ENCODE measurements around the gene TCF4. TPM values are rescaled to one million over a fixed set of nuclear protein-coding genes. Genes with fewer than 3 reads are reported as not detected.
A peak's percentile ranks its signal among the peaks of the same experiment; 100 is the strongest.

Gene TCF4
- total and polyA plus RNA-seq, 2 experiments from 2014 or later, result 77.7 to 89.2 TPM

- TF ChIP-seq ZNF462 (CRISPR knock-in tag; IDR thresholded peaks at IDR 0.05) (no peak), ZNF114 (CRISPR knock-in tag; IDR thresholded peaks at IDR 0.05) (no peak), NANOG (IDR thresholded peaks at IDR 0.05; ENCODE audit: borderline replicate concordance) (no peak)
Observed at GRCh38 chr18:55511277-55511676, 76.7 kb downstream of the TCF4 start (continued).

- ATAC-seq, result peak; percentile 23; the same call in 1 of the 3 replicates
- no peaks in the 10 kb centered on the region for H3K36me3 Mint-ChIP-seq (ENCODE audit: low read depth)
- peak overlapping the region; percentile 46 for H3K4me2 ChIP-seq
- peaks cover 66% of the 10 kb centered on the region for H3K79me2 ChIP-seq (replicated peaks; ENCODE audit: insufficient read depth)
- no peaks in the 10 kb centered on the region for H4K20me1 ChIP-seq (replicated peaks; ENCODE audit: insufficient read depth)
- H3K4me1 ChIP-seq (ENCODE audit: insufficient read depth), result peaks cover 58% of the 10 kb centered on the region
- H3K9me3 Mint-ChIP-seq, result no peaks in the 10 kb centered on the region
- peak overlapping the region; percentile 36 for H3K4me3 Mint-ChIP-seq
- no peaks in the 10 kb centered on the region for H3K9me2 ChIP-seq (ENCODE audit: insufficient read depth)
- peak; percentile 34 for DNase-seq (ENCODE audit: low spot score)
- H3K36me3 ChIP-seq (ENCODE audit: insufficient read depth), result no peaks in the 10 kb centered on the region
- no peaks in the 10 kb centered on the region for H3K27me3 Mint-ChIP-seq (ENCODE audit: insufficient read depth, low read depth, poor library complexity)
- no peak overlapping the region for H3K4me3 ChIP-seq
- H3K27ac ChIP-seq (ENCODE audit: low read depth), result peak overlapping the region; percentile 72; the same call in 1 of the 2 replicates
- H2AFZ ChIP-seq, result no peak overlapping the region
- no peaks in the 10 kb centered on the region for H3F3A ChIP-seq (replicated peaks; ENCODE audit: low read depth)
- H3K27ac Mint-ChIP-seq, result peak overlapping the region; percentile 93
- TF ChIP-seq NANOG (IDR thresholded peaks at IDR 0.05; ENCODE audit: borderline replicate concordance) (peak; percentile 69; the same call in 1 of the 2 replicates), JUNB (IDR thresholded peaks at IDR 0.05; ENCODE audit: unreplicated experiment) (no peak)
- H3K4me1 Mint-ChIP-seq, result peaks cover 46% of the 10 kb centered on the region
- no peaks in the 10 kb centered on the region for H3K27me3 ChIP-seq (ENCODE audit: insufficient read depth)
Observed at GRCh38 chr18:55510809-55511208, 77.2 kb downstream of the TCF4 start.

Data from GM23338 (cell line).